Activated CD8-positive, alpha-beta memory T cell treated with anti-CD3 and anti-CD28 coated beads, Interleukin-2, amount 50 U/mL, for 24 hours (primary cell): ENCODE measurements around the gene DIPK1B.

Experiments used
- DNase-seq: peaks from one replicate; pipeline ENCODE4 v3.0.0-alpha.2; 2020; ENCODE audit errors: extremely low read depth

DIPK1B gene

GRCh38 chr9:136711751-136712689 is at the start of gene DIPK1B:
DIPK1B (plus strand) TSS chr9:136712572; CDS start chr9:136712666, 94 bp downstream.
- DNase-seq = no peak

- DNase-seq = no peak
Measured at GRCh38 chr9:136662656-136663581, 49.5 kb upstream of the DIPK1B start, which contains the start of gene EGFL7. EGFL7 (plus strand) TSS chr9:136662916; CDS start chr9:136668283, 5,367 bp downstream.

DNA sequence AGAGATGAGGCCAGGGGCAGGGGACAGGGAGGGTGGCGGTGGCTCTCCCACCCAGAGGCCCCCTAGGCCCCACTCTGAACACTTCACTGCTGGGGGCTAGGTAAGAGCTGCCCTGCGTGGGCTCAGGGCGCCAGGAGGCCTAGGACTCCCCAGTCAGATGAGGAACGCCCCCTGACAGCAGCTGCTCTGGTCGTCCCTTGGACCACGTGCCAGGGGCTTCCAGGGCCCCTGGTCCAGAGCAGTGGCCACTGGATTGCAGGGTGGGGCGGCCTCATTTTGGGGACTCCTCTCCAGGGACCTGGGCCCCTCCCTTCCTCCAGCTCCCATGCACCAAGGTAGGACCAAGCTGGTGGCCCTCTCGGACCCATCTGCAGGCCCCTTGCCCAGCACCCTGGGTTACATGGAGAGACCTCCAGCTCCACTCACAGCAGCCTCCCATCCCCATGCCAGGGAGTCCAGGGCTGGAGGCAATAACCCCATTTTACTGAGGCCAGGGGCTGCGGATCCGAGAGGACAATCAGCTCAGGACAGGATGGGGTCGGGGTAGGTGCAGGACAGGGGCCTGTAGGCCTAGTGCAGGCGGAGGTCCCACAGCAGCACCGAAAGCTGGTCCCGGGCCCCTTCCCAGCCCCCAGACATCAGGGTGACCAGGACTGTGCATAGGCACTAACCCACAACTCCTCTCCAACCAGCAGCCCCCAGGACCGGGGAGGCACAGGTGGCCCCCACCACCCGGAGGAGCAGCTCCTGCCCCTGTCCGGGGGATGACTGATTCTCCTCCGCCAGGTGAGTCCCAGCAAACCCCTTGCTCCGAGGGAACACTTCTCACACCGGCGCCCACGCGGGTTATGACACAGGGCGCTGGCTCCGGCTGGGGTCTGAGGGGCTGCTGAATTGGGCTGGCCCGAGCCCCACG is 48.1 kb upstream of the DIPK1B start:
- no peak for DNase-seq

- DNase-seq = no peak
Measured at GRCh38 chr9:136665111-136665703, 47.2 kb upstream of the DIPK1B start.

- no peak for DNase-seq
Measured at GRCh38 chr9:136665704-136666371, 46.5 kb upstream of the DIPK1B start.

- DNase-seq = no peak
Measured at GRCh38 chr9:136666372-136667213, 45.8 kb upstream of the DIPK1B start.

DNA sequence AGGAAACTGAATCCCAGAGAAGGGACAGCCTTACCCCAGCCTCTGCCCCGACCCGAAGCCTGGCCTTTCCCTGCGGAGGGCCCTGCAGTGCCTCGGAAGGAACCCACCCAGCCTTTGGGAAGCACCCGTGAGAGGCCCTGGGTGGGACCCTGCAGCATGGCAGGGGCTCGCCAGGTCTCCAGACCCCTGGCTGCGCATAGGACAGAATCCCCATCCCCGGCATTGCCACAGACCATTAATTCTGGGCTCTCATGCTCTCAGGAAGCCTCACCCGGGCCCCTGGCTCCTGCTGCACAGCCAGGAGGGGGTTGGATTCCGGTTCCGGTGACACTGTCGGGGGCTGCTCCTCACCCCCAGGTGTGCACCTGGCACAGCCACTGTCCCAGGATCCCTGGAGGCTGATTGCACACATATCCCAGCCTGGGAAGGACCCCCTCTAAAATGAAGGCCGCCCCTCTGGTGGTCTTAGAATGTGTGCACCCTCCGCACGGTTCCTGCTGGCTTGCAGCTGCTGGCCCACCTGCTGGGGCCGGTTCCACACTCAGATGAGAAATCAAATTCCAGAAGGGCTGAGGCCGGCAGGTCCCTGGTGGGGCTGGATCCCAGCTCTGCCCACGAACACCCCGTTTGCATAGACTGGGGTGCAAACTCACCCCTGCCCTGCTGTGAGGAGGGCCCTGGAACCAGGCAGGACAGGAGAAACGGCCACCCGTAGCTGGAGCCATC is 45.0 kb upstream of the DIPK1B start:
- DNase-seq = no peak

- DNase-seq = no peak
Measured at GRCh38 chr9:136667940-136668760, 44.2 kb upstream of the DIPK1B start.

DNA sequence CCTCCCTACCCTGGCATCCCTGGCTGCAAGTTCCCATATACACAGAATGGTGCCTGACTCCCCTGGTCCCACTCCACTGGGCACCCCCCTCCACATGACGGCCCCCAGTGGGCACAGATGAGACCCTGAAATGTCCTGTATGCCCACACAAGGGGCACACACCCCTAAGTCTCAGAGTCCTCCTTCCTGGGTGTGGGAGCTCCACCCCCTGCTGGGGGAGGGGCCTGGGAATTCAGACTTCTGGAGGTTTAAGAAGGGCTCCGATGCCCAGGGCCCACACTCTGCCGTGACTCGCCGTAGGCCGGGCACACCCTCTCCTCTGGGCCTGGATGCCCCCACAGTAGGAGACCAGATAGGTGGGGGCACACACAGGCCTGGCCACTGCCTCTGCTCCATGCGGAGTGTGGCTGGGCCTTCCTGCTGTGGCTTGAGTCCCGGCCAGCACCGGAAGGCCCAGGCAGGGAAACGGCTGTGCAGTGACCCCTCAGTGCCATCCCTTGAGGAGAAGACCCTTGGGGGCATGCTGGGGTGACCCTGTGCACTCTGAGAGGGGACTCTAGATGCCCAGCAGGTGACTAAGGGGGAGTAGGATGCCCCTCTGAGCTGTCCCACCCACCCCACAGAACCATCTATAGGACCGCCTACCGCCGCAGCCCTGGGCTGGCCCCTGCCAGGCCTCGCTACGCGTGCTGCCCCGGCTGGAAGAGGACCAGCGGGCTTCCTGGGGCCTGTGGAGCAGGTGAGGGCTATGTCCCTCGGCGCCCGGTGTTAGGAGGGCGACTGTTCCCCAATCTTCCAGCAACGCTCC is 43.2 kb upstream of the DIPK1B start:
- no peak for DNase-seq

GRCh38 chr9:136669791-136670464 is 42.4 kb upstream of the DIPK1B start:
- no peak for DNase-seq

GRCh38 chr9:136670576-136671253 is 41.7 kb upstream of the DIPK1B start:
- DNase-seq = no peak

DNA sequence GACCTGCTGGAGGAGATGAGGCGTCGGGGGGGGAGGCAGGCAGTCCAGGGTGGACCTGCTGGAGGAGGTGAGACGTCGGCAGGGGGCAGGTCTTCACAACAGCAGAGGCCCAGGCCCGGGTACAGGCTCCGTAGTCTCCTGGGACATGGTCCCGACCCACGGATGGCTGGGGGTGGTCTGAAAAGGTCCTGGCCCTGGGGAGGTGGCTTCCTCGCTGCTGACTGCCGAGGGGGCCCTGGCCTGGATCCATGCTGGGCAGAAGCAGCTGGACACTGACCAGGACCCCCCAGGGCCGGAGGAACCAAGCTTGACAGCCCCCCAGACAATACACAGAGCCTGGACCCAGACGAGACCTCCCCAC is 41.1 kb upstream of the DIPK1B start:
- DNase-seq = no peak

DNA sequence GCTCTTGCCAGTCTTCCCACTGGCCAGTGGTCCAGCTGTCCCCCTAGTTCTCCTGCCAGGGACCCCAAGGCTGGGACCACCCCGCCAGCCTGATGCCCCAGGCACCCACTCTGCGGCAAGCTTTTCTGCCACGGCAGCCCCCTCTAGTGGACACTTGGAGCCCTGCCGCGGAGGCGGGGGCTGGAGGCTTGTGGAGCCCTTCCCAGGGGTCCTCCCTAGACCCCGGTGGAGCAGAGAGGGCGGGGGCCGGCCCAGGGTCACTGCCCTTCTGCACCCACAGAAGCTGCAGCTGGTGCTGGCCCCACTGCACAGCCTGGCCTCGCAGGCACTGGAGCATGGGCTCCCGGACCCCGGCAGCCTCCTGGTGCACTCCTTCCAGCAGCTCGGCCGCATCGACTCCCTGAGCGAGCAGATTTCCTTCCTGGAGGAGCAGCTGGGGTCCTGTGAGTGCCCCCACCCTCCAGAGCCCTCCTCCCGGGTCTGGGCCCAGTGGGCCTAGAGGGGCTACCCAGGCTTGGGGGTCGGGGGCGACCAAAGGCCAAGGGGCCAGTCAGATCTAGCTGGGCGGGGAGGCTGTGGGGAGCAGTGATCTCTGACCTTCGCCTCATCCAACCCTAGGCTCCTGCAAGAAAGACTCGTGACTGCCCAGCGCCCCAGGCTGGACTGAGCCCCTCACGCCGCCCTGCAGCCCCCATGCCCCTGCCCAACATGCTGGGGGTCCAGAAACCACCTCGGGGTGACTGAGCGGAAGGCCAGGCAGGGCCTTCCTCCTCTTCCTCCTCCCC is 40.5 kb upstream of the DIPK1B start:
- no peak for DNase-seq

GRCh38 chr9:136672431-136673087 is 39.8 kb upstream of the DIPK1B start:
- DNase-seq = no peak
